Adrenal gland (tissue), 12 donors: ENCODE results near the gene SYNE2. TPM values are rescaled to one million over a fixed set of nuclear protein-coding genes. Genes with fewer than 3 reads are reported as not detected.
A peak's percentile ranks its signal among the peaks of the same experiment; 100 is the strongest.

ENCODE experiments used
- DNase-seq, 7 donors: peaks; one replicate each; pipeline ENCODE4 v3.0.0-alpha.2; 2019 to 2020
- H3K27ac ChIP-seq, 5 donors: fragments of 200-600 bp; sonication (generic) in 4 of 5; 1 replicate in 3 of 5; 2 replicates in 2 of 5; pipeline versions ENCODE4 v1.5.1 to v1.8.0; 2016 to 2020; ENCODE audit warnings: mild to moderate bottlenecking in 1 of 5
- H3K27me3 ChIP-seq: fragments of 200-600 bp; 2 replicates; pipeline ENCODE4 v1.8.0; 2021
- H3K36me3 ChIP-seq, 2 donors: fragments of 200-600 bp; replicated peaks in 1 of 2; 1 replicate in 1 of 2; 2 replicates in 1 of 2; pipeline versions ENCODE4 v1.5.1 to v1.8.0; 2018 to 2022
- H3K4me1 ChIP-seq, 2 donors: fragments of 200-600 bp; replicated peaks in 1 of 2; 1 replicate in 1 of 2; 2 replicates in 1 of 2; pipeline versions ENCODE4 v1.5.1 to v1.8.0; 2018 to 2021
- H3K4me3 ChIP-seq, 4 donors: fragments of 200-600 bp; sonication (generic) in 3 of 4; one replicate each; pipeline ENCODE4 v1.5.1; 2016 to 2018
- H3K9me3 ChIP-seq, 3 donors: fragments of 200-600 bp; sonication (generic) in 1 of 3; replicated peaks in 1 of 3; 1 replicate in 2 of 3; 2 replicates in 1 of 3; pipeline versions ENCODE4 v1.5.1 to v1.8.0; 2016 to 2021
- CTCF ChIP-seq, 6 experiments: fragments of 450-650 bp in 4 of 6; fragments of 200-600 bp in 2 of 6; sonication (generic) in 1 of 6; IDR thresholded peaks; 1 replicate in 5 of 6; 2 replicates in 1 of 6; pipeline versions ENCODE4 v1.5.1 to v1.8.0; 2016 to 2021; ENCODE audit warnings: antibody characterized with exemption in 6 of 6, mild to moderate bottlenecking in 2 of 6, moderate library complexity in 1 of 6
- POLR2A ChIP-seq, 2 donors: fragments of 450-650 bp; IDR thresholded peaks; one replicate each; pipeline ENCODE4 v1.6.1; 2017; ENCODE audit warnings: antibody characterized with exemption in 2 of 2, mild to moderate bottlenecking in 2 of 2, moderate library complexity in 1 of 2
- WGBS, 4 donors: extraction: QIAGEN DNeasy Blood & Tissue Kit in 2 of 4; methylation state at CpG; one replicate each; pipeline versions ENCODE4 v1.1.5 to v1.1.7; 2013 to 2017; 5-methylcytosine and 5-hydroxymethylcytosine counted together
- intact Hi-C, 2 donors: fragments of 100-400 bp; cut with DNase I; formaldehyde crosslinking; loops; one replicate each; pipeline versions ENCODE4 v1.14.1 to v1.15.0; 2022 to 2023
- polyA plus RNA-seq, 3 donors: library from polyadenylated mRNA; stranded (reverse); fragments of 200-250 nt in 2 of 3; fragments of 350-450 nt in 1 of 3; fragmentation: Illumina TruSeq in 1 of 3; extraction: RNeasy Lipid Tissue Mini Kit (QIAGEN cat#74804) in 1 of 3; gene quantifications; one replicate each; pipeline ENCODE4 v1.2.3, GENCODE V29; 2013 to 2014
- total RNA-seq, 9 donors: library from RNA; depleted of rRNA in 4 of 9; stranded (reverse); fragments of >200 nt in 4 of 9; fragments of 120-200 nt in 1 of 9; fragmentation: NEBNext Ultra II Directional in 1 of 9; extraction: Animal tissue kit (Norgen Biotek cat#: 25700) in 1 of 9; gene quantifications; one replicate each; pipeline versions ENCODE4 v1.1.0 to v1.2.4, GENCODE V29; 2013 to 2023
- donor health status: healthy with polysubstance abuse.
- donor health status: Bipolar disorder and iron deficiency.
- donor health status: DM: yes; HTN: yes; CAD: no.
- donor health status: DM: no; HTN: no; CAD: no.
- donor health status: DM: no; HTN: no; CAD: no.
- donor health status: DM: yes; HTN: yes; CAD: no.

Gene SYNE2
- total and polyA plus RNA-seq, 12 donors: 21.4 to 140 (median 56.1) TPM

GRCh38 chr14:64213853-64214570, 361.2 kb downstream of the SYNE2 start:
- peaks cover 0 to 81% of the 10 kb centered on the region in 2 donors for H3K36me3 ChIP-seq
- H3K27me3 ChIP-seq: no peaks in the 10 kb centered on the region
- TF ChIP-seq POLR2A (IDR thresholded peaks at IDR 0.05) (peak in 1 of 2 donors; percentile 16), CTCF (IDR thresholded peaks at IDR 0.05) (no peak)
- H3K27ac ChIP-seq: peak overlapping the region in 1 of 5 donors; percentile 21
- DNase-seq: peak in 2 of 7 donors; percentile 21 to 40
- intact Hi-C loops: no loop called here
- H3K4me3 ChIP-seq: no peak overlapping the region
- H3K4me1 ChIP-seq: peaks cover 0 to 11% of the 10 kb centered on the region in 2 donors
- H3K9me3 ChIP-seq: no peaks in the 10 kb centered on the region
- 91 to 96% (median 94%) methylated on average over 15 of the region's 15 CpGs for whole genome bisulfite sequencing, 4 donors

- intact Hi-C loops: no loop called here
- 98% methylated on average over 10 of the region's 10 CpGs for WGBS, 4 donors
- Histone ChIP-seq H3K4me3 (no peak overlapping the region), H3K27ac (no peak overlapping the region), H3K4me1 (peaks cover 5 to 18% of the 10 kb centered on the region in 2 donors), H3K36me3 (peaks cover 0 to 75% of the 10 kb centered on the region in 2 donors), H3K27me3 (no peaks in the 10 kb centered on the region), H3K9me3 (no peaks in the 10 kb centered on the region)
- TF ChIP-seq CTCF (IDR thresholded peaks at IDR 0.05): no peak
- DNase-seq: peak in 2 of 7 donors; percentile 9 to 46
Observed at GRCh38 chr14:64215274-64215673, 362.5 kb downstream of the SYNE2 start.

- no peak overlapping the region for H3K4me3 ChIP-seq
Observed at GRCh38 chr14:64215978-64216377, 363.2 kb downstream of the SYNE2 start.

GRCh38 chr14:64217308-64217707, 364.5 kb downstream of the SYNE2 start:
- no peaks in the 10 kb centered on the region for H3K9me3 ChIP-seq
- peaks cover 16 to 32% of the 10 kb centered on the region in 2 donors for H3K4me1 ChIP-seq
- peak in 2 of 7 donors; percentile 20 to 30 for DNase-seq
- H3K4me3 ChIP-seq: no peak overlapping the region
- H3K36me3 ChIP-seq: peaks cover 0 to 71% of the 10 kb centered on the region in 2 donors
- H3K27me3 ChIP-seq: no peaks in the 10 kb centered on the region
- WGBS, 4 donors: 43 to 56% (median 53%) methylated on average over 4 of the region's 4 CpGs
- peak overlapping the region in 3 of 5 donors; percentile 30 to 92 (median 43) for H3K27ac ChIP-seq
- no peak for TF ChIP-seq POLR2A (IDR thresholded peaks at IDR 0.05)
- no peak for TF ChIP-seq CTCF (IDR thresholded peaks at IDR 0.05)
- intact Hi-C loops: no loop called here

More at GRCh38 chr14:64215978-64216377, 363.2 kb downstream of the SYNE2 start:
- no peaks in the 10 kb centered on the region for H3K27me3 ChIP-seq
- TF ChIP-seq CTCF (IDR thresholded peaks at IDR 0.05) (no peak), POLR2A (IDR thresholded peaks at IDR 0.05) (no peak)
- DNase-seq: peak in 2 of 7 donors; percentile 19 to 42
- no peak overlapping the region for H3K27ac ChIP-seq
- 93 to 96% (median 94%) methylated on average over 12 to 13 of the region's 13 CpGs for WGBS, 4 donors
- H3K9me3 ChIP-seq: no peaks in the 10 kb centered on the region
- peaks cover 0 to 75% of the 10 kb centered on the region in 2 donors for H3K36me3 ChIP-seq
- intact Hi-C loops: no loop called here
- peaks cover 12 to 25% of the 10 kb centered on the region in 2 donors for H3K4me1 ChIP-seq
